Renal cortex interstitium (tissue), 11 donors: ENCODE measurements around the gene ZNF438. TPM values are rescaled to one million over a fixed set of nuclear protein-coding genes. Genes with fewer than 3 reads are reported as not detected.

Source experiments
- DNase-seq, 11 donors: peaks; one replicate each; pipeline ENCODE4 v3.0.0-alpha.2; 2013; ENCODE audit warnings: low read depth in 9 of 11, low spot score in 4 of 11; ENCODE audit errors: extremely low read depth in 1 of 11
- polyA plus RNA-seq, 3 donors: library from polyadenylated mRNA; unstranded; fragments of 120-200 nt; gene quantifications; one replicate each; pipeline ENCODE4 v1.2.1, GENCODE V29; 2013; ENCODE audit not compliant: insufficient read length in 3 of 3

Gene ZNF438
- polyA plus RNA-seq, 3 donors, result 6.7 to 8.8 (median 6.9) TPM

GRCh38 chr10:30822693-30823465, 208.8 kb downstream of the ZNF438 start:
- DNase-seq, result no peak

- DNase-seq, result no peak
These were observed 209.5 kb downstream of the ZNF438 start for GRCh38 chr10:30821994-30822692.

GRCh38 chr10:30821261-30821993, 210.2 kb downstream of the ZNF438 start:
- no peak for DNase-seq

GRCh38 chr10:30820261-30820991, 211.2 kb downstream of the ZNF438 start:
- DNase-seq, result no peak

- no peak for DNase-seq
These were observed 212.1 kb downstream of the ZNF438 start for GRCh38 chr10:30819341-30820181.

- DNase-seq, result no peak
These were observed 212.8 kb downstream of the ZNF438 start for GRCh38 chr10:30818854-30819253.

GRCh38 chr10:30818010-30818660, 213.5 kb downstream of the ZNF438 start:
- no peak for DNase-seq

GRCh38 chr10:30817541-30817940, 214.1 kb downstream of the ZNF438 start:
- no peak for DNase-seq

GRCh38 chr10:30816820-30817171, 214.9 kb downstream of the ZNF438 start:
- DNase-seq, result no peak

GRCh38 chr10:30816159-30816819, 215.4 kb downstream of the ZNF438 start:
- DNase-seq, result no peak

GRCh38 chr10:30813872-30814481, 217.7 kb downstream of the ZNF438 start:
- DNase-seq, result no peak

GRCh38 chr10:30812018-30812851, 219.4 kb downstream of the ZNF438 start:
- DNase-seq, result no peak

GRCh38 chr10:30811276-30812017, 220.2 kb downstream of the ZNF438 start:
- DNase-seq, result no peak

- DNase-seq, result no peak
These were observed 221.2 kb downstream of the ZNF438 start for GRCh38 chr10:30810416-30810815.

- no peak for DNase-seq
These were observed 224.8 kb downstream of the ZNF438 start for GRCh38 chr10:30806850-30807249.

GRCh38 chr10:30805061-30805460, 226.6 kb downstream of the ZNF438 start:
- no peak for DNase-seq
